GM18867 (cell line): ENCODE measurements around the gene CEP44.
A peak's percentile ranks its signal among the peaks of the same experiment; 100 is the strongest.
"Not testable (repeated sequence)": the region's sequence is repeated elsewhere in the genome, so short reads cannot be mapped to it uniquely, and the experiment has no call there.

Source experiments
- ATAC-seq: cut with Tn5 transposase; IDR thresholded peaks from one replicate; pipeline ENCODE4 v1.9.1; 2021; ENCODE audit warnings: mild to moderate bottlenecking, moderate library complexity; ENCODE audit not compliant: unreplicated experiment

Gene CEP44

DNA sequence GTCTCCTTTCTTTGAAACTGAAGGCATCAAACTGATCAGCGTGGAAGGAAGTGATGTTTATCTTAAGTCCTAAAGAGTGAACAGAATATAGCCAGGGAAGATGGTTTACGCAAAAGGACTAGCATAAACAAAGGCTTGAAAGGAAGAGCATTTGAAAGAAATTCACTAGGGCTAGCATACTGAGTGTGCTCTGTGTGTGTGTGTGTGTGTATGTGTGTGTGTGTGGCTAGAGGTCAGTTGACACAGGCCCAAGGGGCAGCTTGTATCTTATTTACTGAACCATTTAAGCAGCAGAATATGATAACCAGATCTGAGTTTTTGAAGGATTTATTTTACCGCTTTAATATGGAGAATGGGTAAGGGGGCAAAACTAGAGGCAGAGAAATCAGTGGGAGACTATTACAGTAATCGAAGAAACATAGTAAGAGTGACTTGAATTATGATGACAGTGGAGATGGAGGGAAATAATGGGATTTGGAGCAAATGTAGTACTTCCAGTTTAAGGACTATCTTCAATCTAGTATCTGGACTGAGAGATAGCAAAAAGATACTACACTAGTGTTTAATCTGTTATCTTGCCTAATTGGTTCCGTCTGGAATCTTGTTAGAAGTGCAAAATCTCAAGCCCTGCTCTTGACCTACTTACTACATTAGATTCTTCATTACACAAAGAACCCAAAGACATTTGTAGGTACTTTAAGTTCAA lies 36.9 kb downstream of the CEP44 start:
- ATAC-seq = no peak

DNA sequence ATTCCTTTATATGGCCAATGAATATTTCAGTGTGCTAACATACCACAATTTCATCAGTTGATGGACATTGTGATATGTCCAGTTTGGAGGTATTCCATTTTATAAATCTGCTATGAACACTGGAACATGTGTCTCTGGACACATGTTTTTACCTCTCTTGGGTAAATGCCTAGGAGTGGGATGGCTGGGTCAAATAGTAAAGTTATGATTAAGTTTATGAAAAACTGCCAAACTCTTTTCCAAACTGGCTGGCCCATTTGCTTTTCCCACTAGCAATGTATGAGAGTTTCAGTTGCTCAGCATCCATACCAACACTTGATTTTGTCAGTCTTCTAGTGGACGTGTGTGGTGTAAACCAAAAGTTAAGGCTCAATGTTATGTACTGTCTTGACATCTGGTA lies 40.5 kb downstream of the CEP44 start:
- no peak for ATAC-seq

GRCh38 chr4:174324725-174325124 lies 41.0 kb downstream of the CEP44 start:
- ATAC-seq = no peak

- no peak for ATAC-seq
These were observed 49.2 kb downstream of the CEP44 start for GRCh38 chr4:174332741-174333493.

DNA sequence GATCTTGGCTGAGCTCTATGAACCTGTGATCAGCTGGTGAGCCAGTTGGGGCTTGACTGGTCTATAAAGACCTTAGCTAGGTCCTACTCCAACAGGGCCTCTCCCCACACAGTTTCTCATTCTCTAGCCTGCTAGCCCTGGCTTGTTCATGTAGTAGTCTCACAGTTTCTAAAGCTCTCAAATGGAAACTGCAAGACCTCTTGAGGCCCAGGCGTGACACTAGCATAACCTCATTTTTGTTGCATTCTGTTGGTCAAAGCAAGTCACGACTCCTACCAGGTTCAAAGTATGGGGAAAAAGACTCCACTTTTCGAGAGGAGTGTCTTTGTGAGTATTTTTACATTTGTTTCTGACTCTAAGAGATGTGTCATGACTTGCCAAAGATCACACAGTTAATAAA lies 50.9 kb downstream of the CEP44 start:
- ATAC-seq = peak; percentile 99

- no peak for ATAC-seq
These were observed 57.0 kb downstream of the CEP44 start for GRCh38 chr4:174340714-174341113.

DNA sequence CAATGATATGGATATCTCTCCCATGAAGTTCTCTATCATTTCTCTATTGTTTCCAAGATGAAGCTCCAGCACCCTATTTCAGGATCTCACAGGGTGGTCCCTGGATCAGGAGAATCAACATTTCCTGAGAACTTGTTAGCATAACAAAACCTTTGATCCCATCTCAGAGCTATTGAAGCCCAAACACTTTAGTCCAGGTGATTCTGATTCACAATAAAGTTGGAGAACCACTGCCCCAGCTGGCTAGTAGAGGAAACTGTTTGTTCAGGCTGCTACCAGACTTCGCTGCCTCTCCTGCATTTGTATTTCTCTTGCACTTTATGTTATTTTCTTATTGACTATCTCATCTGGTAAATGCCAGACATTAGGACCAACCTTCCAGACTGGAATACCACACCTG lies 65.4 kb downstream of the CEP44 start:
- ATAC-seq = no peak

GRCh38 chr4:174352061-174352819 lies 68.5 kb downstream of the CEP44 start:
- ATAC-seq = no peak

GRCh38 chr4:174357321-174357720 lies 73.6 kb downstream of the CEP44 start:
- ATAC-seq = no peak

DNA sequence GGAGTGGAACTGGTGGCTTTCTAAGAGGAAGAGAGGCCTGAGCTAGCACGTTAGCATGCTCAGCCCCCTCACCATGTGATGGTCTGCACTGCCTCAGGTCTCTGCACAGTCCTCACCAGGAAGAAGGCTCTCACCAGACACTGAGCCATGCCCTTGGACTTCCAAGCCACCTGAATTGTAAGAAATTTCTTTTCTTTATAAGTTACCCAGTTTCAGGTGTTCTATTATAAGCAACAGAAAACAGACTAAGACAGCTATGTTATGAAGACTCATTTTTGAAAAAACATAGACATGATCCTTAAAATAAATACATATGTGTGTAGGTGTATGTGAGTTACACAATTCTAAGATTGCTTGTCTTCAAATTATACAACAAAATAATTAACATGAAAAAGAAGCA lies 74.7 kb downstream of the CEP44 start:
- ATAC-seq = peak; percentile 46

- ATAC-seq = peak; percentile 98
These were observed 75.1 kb downstream of the CEP44 start for GRCh38 chr4:174358829-174359228.

DNA sequence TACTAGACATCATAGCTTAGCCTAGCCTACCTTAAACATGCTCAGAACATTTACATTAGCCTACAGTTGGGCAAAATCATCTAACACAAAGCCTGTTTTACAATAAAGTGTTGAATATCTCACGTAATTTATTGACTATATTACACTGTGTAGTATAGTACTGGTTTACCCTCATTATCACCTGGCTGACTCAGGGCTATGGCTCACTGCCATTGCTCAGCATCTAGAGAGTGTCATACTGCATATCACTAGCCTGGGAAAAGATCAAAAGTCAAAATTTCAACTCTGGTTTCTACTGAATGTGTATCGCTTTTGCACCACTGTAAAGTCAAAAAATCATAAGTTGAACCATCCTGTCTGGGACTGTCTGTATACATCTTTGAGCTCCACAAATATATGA lies 78.6 kb downstream of the CEP44 start:
- no peak for ATAC-seq

GRCh38 chr4:174363782-174364181 lies 80.1 kb downstream of the CEP44 start:
- not testable (repeated sequence) for ATAC-seq

DNA sequence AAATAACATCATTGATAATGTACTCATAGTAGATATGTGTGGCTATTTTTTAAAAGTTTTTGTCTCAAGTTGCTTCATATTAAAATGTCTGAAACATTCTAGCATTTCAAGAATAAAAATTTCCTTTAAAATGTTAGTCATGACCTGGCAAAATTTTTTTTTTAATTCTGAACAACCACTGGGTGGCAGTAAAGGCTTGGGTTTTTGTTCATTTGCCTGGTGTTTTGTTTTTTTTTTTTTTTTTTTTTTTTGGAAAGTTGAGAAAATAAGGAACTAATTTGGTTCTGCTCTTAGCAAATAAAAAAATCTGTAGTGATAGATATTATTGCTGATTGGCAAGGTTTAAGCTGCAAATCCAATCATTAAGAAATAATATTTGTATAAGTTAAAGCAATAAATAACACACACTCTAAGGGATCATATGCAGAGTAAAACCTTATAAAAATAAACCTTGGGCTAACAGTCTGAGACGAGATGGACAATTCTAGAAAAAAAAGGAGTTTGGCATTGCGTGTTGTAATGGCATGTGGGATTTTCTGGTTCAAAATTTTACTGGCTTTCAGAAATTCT lies 81.4 kb downstream of the CEP44 start:
- no peak for ATAC-seq

DNA sequence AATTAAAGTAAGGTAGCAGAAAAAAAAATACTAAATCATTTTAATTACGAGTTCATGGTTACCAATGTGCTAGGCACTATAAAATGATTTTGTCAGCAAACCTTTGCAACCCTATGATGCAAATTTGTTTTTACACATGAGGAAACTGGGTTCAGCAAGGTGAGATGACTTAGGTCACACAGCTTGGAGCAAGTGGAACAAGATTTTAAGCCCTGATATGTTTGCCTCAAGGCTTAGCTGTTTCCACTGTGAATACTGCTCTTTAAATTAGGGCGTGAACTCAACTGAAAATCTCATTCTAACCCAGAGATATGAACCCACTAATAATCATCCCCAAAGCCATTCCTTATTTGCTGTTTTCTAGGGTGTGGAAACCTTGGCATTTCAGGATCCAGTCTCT lies 86.3 kb downstream of the CEP44 start:
- ATAC-seq = no peak

DNA sequence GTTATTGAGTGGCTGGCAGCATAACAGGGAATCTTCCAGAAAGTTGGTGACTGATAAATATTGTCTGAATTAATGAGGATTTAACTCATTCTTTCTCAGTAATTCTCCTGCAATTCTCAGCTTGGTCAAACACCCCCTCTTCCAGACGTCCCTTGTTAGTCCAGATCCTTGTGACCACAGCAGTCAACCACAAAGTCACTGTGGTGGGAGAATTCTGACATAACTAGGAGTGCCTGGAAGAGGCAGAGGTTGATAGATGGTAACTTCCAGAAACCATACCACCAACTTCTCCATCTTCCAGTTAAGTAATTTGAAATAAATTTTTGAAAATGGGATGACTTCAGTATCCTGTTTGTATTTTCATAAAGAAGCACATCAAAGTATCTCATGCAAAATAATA lies 90.1 kb downstream of the CEP44 start:
- no peak for ATAC-seq

GRCh38 chr4:174375422-174375821 lies 91.7 kb downstream of the CEP44 start:
- ATAC-seq = no peak

DNA sequence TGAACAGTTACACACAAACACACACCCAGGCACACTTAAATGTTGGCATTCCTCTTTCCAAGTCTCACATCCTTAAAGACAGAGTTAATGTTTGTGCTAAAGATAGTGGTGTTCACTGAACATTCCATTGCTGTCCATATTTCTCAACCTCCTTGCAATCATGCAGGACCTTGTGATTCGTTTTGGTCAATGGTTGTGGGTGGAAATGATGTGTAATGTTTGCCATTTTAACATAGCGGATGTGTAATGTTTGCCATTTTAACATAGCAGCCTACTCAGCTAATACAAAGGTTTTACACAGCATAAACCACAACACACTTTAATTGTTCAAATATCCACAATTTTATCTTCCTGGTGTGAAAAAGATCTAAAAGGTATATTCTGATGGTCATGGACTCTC lies 93.9 kb downstream of the CEP44 start:
- ATAC-seq = no peak

- ATAC-seq = no peak
These were observed 95.2 kb downstream of the CEP44 start for GRCh38 chr4:174378951-174379350.

DNA sequence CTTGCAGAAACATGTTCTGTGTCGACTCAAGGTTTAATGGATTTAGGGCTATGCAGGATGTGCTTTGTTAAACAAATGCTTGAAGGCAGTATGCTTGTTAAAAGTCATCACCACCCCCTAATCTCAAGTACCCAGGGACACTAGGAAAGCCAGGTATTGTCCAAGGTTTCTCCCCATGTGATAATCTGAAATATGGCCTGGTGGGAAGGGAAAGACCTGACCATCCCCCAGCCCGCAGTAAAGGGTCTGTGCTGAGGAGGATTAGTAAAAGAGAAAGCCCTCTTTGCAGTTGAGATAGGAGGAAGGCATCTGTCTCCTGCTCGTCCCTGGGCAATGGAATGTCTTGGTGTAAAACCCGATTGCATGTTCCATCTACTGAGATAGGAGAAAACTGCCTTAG lies 96.5 kb downstream of the CEP44 start:
- ATAC-seq = not testable (repeated sequence)

GRCh38 chr4:174380699-174381439 lies 97.2 kb downstream of the CEP44 start:
- no peak for ATAC-seq
